HG03139 (cell line): ENCODE data around the gene FBLN1.
"Not testable (repeated sequence)": the region's sequence is repeated elsewhere in the genome, so short reads cannot be mapped to it uniquely, and the experiment has no call there.

Experiments used
- ATAC-seq: cut with Tn5 transposase; IDR thresholded peaks from one replicate; pipeline ENCODE4 v1.9.1; 2021; ENCODE audit not compliant: unreplicated experiment

Gene FBLN1

GRCh38 chr22:45476814-45477213, 25.9 kb upstream of the FBLN1 start:
- ATAC-seq = no peak

- no peak for ATAC-seq
Measured at GRCh38 chr22:45477366-45478107, 25.1 kb upstream of the FBLN1 start.

- ATAC-seq = no peak
Measured at GRCh38 chr22:45478108-45478771, 24.4 kb upstream of the FBLN1 start.

- ATAC-seq = no peak
Measured at GRCh38 chr22:45480717-45481116, 22.0 kb upstream of the FBLN1 start.

GRCh38 chr22:45481661-45482060, 21.0 kb upstream of the FBLN1 start:
- no peak for ATAC-seq

- no peak for ATAC-seq
Measured at GRCh38 chr22:45482169-45482568, 20.5 kb upstream of the FBLN1 start.

- no peak for ATAC-seq
Measured at GRCh38 chr22:45483319-45483718, 19.4 kb upstream of the FBLN1 start.

- no peak for ATAC-seq
Measured at GRCh38 chr22:45483918-45484499, 18.7 kb upstream of the FBLN1 start.

- no peak for ATAC-seq
Measured at GRCh38 chr22:45484742-45485141, 17.9 kb upstream of the FBLN1 start.

GRCh38 chr22:45485261-45485660, 17.4 kb upstream of the FBLN1 start:
- no peak for ATAC-seq

GRCh38 chr22:45488764-45489370, 13.8 kb upstream of the FBLN1 start:
- no peak for ATAC-seq

GRCh38 chr22:45490836-45491235, 11.8 kb upstream of the FBLN1 start:
- ATAC-seq = no peak

GRCh38 chr22:45491841-45492240, 10.8 kb upstream of the FBLN1 start:
- ATAC-seq = no peak

- no peak for ATAC-seq
Measured at GRCh38 chr22:45493286-45493771, 9.4 kb upstream of the FBLN1 start.

- not testable (repeated sequence) for ATAC-seq
Measured at GRCh38 chr22:45494306-45494705, 8.4 kb upstream of the FBLN1 start.

GRCh38 chr22:45495616-45496015, 7.1 kb upstream of the FBLN1 start:
- ATAC-seq = not testable (repeated sequence)

GRCh38 chr22:45496451-45496941, 6.2 kb upstream of the FBLN1 start:
- no peak for ATAC-seq

- ATAC-seq = no peak
Measured at GRCh38 chr22:45497351-45498145, 5.1 kb upstream of the FBLN1 start.

GRCh38 chr22:45499746-45500145, 2.9 kb upstream of the FBLN1 start:
- ATAC-seq = no peak

GRCh38 chr22:45503050-45503815, 550 bp downstream of the FBLN1 start:
- ATAC-seq = no peak
